Esophagus muscularis mucosa (tissue), 4 donors: ENCODE results near the gene JPT1. TPM values are rescaled to one million over a fixed set of nuclear protein-coding genes. Genes with fewer than 3 reads are reported as not detected.

Experiments used
- DNase-seq: peaks from one replicate; pipeline ENCODE4 v3.0.0-alpha.2; 2017; ENCODE audit errors: extremely low spot score
- H3K27ac ChIP-seq, 4 donors: fragments of 200-600 bp; sonication (generic); replicated peaks in 1 of 4; 1 replicate in 3 of 4; 2 replicates in 1 of 4; pipeline ENCODE4 v1.5.1; 2016 to 2019; ENCODE audit warnings: mild to moderate bottlenecking in 1 of 4
- H3K27me3 ChIP-seq, 4 donors: fragments of 200-600 bp; sonication (generic); one replicate each; pipeline versions ENCODE4 v1.5.1 to v1.6.0; 2016 to 2019
- H3K36me3 ChIP-seq, 4 donors: fragments of 200-600 bp; sonication (generic); one replicate each; pipeline ENCODE4 v1.5.1; 2016 to 2019
- H3K4me1 ChIP-seq, 4 donors: fragments of 200-600 bp; sonication (generic); one replicate each; pipeline ENCODE4 v1.5.1; 2016 to 2019
- H3K4me3 ChIP-seq, 4 donors: fragments of 200-600 bp; sonication (generic); 1 replicate in 2 of 4; 2 replicates in 2 of 4; pipeline ENCODE4 v1.5.1; 2016 to 2019; ENCODE audit warnings: mild to moderate bottlenecking in 4 of 4, moderate library complexity in 1 of 4
- H3K9me3 ChIP-seq, 4 donors: fragments of 200-600 bp; sonication (generic); 1 replicate in 3 of 4; 2 replicates in 1 of 4; pipeline ENCODE4 v1.5.1; 2016 to 2019
- EP300 ChIP-seq: sonication (generic); formaldehyde crosslinking; IDR thresholded peaks from one replicate; pipeline ENCODE4 v1.6.1; 2017; ENCODE audit warnings: antibody characterized with exemption
- POLR2A ChIP-seq: fragments of 450-650 bp; IDR thresholded peaks from one replicate; pipeline ENCODE4 v1.6.1; 2017; ENCODE audit warnings: antibody characterized with exemption, moderate library complexity, mild to moderate bottlenecking, low read depth
- POLR2AphosphoS5 ChIP-seq, 2 donors: sonication (generic); formaldehyde crosslinking; IDR thresholded peaks; one replicate each; pipeline ENCODE4 v1.6.1; 2017; ENCODE audit warnings: antibody characterized with exemption in 2 of 2
- WGBS: methylation state at CpG from one replicate; pipeline ENCODE4 v1.1.5; 2018; 5-methylcytosine and 5-hydroxymethylcytosine counted together
- intact Hi-C: fragments of 100-400 bp; cut with DNase I; formaldehyde crosslinking; loops from one replicate; pipeline ENCODE4 v1.15.1; 2023
- total RNA-seq, 4 donors: library from RNA; depleted of rRNA; stranded (reverse); fragments of >200 nt; gene quantifications; one replicate each; pipeline versions ENCODE4 v1.1.0 to v1.2.1, GENCODE V29; 2016
- TF ChIP-seq, protein P1 (sequence below), 3 experiments: fragments of 200-600 bp in 2 of 3; fragments of 450-650 bp in 1 of 3; sonication (generic) in 2 of 3; IDR thresholded peaks; one replicate each; pipeline ENCODE4 v1.5.1; 2017 to 2019; ENCODE audit warnings: antibody characterized with exemption in 3 of 3, mild to moderate bottlenecking in 2 of 3, moderate library complexity in 1 of 3

Gene JPT1
- total RNA-seq, 4 donors from 2014 or later: 5.4 to 24.2 (median 18.4) TPM

- Histone ChIP-seq H3K27ac (no peak overlapping the region), H3K4me1 (peaks cover 23 to 38% (median 26%) of the 10 kb centered on the region in 4 donors), H3K27me3 (no peaks in the 10 kb centered on the region), H3K9me3 (no peaks in the 10 kb centered on the region), H3K4me3 (no peak overlapping the region), H3K36me3 (no peaks in the 10 kb centered on the region)
- intact Hi-C loops: loop anchor here (10.0 kb wide), 1 partner anchor 133 kb away; the partner anchor contains the start of gene HID1
- no peak for TF ChIP-seq POLR2AphosphoS5 (IDR thresholded peaks at IDR 0.05)
- no peak for TF ChIP-seq EP300
- TF ChIP-seq, protein P1, sequence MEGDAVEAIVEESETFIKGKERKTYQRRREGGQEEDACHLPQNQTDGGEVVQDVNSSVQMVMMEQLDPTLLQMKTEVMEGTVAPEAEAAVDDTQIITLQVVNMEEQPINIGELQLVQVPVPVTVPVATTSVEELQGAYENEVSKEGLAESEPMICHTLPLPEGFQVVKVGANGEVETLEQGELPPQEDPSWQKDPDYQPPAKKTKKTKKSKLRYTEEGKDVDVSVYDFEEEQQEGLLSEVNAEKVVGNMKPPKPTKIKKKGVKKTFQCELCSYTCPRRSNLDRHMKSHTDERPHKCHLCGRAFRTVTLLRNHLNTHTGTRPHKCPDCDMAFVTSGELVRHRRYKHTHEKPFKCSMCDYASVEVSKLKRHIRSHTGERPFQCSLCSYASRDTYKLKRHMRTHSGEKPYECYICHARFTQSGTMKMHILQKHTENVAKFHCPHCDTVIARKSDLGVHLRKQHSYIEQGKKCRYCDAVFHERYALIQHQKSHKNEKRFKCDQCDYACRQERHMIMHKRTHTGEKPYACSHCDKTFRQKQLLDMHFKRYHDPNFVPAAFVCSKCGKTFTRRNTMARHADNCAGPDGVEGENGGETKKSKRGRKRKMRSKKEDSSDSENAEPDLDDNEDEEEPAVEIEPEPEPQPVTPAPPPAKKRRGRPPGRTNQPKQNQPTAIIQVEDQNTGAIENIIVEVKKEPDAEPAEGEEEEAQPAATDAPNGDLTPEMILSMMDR (IDR thresholded peaks at IDR 0.05): no peak
- no peak for TF ChIP-seq POLR2A
- 77% methylated on average over 2 of the region's 2 CpGs for WGBS
- DNase-seq: no peak
These were observed 46.1 kb downstream of the JPT1 start for GRCh38 chr17:75108193-75108592.

DNA sequence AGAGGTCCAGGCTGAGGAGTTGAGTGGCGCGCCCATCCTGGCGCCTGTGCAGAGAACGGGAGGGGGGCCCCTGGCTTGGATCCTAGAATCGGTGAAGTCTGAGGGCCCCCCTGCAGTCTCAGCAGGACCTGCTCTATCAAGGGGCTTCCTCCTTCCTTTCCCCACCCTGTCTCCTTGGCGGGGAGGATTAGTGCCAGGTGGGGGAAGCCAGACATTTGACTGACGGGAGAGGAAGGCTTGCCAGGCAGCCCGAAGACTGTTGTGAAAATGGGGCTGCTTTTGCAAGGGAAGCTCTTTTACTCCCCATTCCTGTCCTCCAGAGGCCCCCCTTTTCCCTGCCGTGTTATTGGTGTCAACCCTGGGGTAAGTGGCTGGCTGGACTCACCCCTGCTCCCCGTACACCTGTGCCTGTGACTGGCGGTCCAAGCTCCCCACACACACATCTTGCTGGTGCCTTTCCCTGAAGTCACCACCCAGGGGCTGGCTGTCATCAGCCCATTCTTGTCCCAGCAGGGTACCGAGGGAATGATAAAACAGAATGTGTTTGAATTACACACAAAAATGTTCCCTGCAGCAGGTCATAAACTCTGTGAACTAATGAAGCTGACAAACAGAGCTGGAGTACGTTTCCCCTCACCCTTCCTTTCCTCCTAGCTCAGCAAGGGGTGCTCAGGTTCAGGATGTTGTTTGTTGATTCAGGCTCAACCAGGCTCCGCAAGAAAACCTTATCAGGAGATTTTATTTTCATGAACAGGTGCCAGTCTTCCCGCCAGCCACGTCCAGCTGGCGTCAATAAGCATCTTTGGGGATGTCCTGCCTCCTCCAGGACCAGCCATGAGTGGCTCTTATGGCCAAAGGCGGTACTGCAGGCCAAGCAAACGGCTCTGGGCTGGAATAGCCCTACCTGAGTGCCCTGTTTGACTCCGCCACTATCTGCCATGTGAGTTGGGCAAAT is 48.9 kb downstream of the JPT1 start:
- H3K9me3 ChIP-seq: no peaks in the 10 kb centered on the region
- no peak overlapping the region for H3K27ac ChIP-seq
- TF ChIP-seq, protein P1 (IDR thresholded peaks at IDR 0.05): peak; percentile 49 to 78 (median 54)
- TF ChIP-seq EP300: no peak
- no peak overlapping the region for H3K4me3 ChIP-seq
- no peak for DNase-seq
- peaks cover 0 to 5% (median 4%) of the 10 kb centered on the region in 4 donors for H3K36me3 ChIP-seq
- WGBS: 71% methylated on average over 20 of the region's 20 CpGs
- intact Hi-C loops: loop anchor here (10.0 kb wide), 1 partner anchor 131 kb away; the partner anchor contains the start of gene HID1
- H3K27me3 ChIP-seq: no peaks in the 10 kb centered on the region
- H3K4me1 ChIP-seq: peaks cover 10 to 22% (median 11%) of the 10 kb centered on the region in 4 donors

GRCh38 chr17:75103601-75104554 is 50.4 kb downstream of the JPT1 start:
- no peaks in the 10 kb centered on the region for H3K9me3 ChIP-seq
- TF ChIP-seq, protein P1 (IDR thresholded peaks at IDR 0.05): no peak
- TF ChIP-seq POLR2A (no peak), EP300 (no peak), POLR2AphosphoS5 (IDR thresholded peaks at IDR 0.05) (no peak)
- H3K27me3 ChIP-seq: no peaks in the 10 kb centered on the region
- no peak for DNase-seq
- peaks cover 0 to 17% (median 11%) of the 10 kb centered on the region in 4 donors for H3K36me3 ChIP-seq
- peaks cover under 1 to 10% (median 2%) of the 10 kb centered on the region in 4 donors for H3K4me1 ChIP-seq
- no peak overlapping the region for H3K27ac ChIP-seq
- 81% methylated on average over 12 of the region's 14 CpGs for WGBS
- no peak overlapping the region for H3K4me3 ChIP-seq
- intact Hi-C loops: loop anchor here (10.0 kb wide), 1 partner anchor 129 kb away; the partner anchor contains the start of gene HID1

DNA sequence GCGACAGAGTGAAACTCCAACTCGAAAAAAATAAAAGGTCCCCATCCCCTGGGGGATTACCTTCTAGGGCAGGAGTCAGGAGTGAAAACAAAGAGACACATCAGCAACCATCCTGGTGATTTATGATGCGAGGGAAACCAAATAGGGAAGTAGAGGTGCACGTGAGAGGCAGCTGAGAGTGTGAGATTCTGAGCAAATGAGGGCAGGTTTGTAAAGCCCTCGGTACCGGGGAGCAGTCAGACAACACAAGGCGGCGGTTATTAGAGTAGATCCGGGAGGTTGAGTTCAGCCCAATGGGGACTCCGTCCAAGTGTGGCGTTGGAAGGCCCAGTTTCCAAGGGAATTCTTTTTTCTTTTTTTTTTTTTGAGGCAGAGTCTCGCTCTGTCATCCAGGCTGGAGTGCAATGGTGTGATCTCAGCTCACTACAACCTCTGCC is 51.9 kb downstream of the JPT1 start:
- Histone ChIP-seq H3K4me1 (peaks cover 0 to 7% (median 0%) of the 10 kb centered on the region in 4 donors), H3K27ac (no peak overlapping the region), H3K27me3 (no peaks in the 10 kb centered on the region), H3K9me3 (no peaks in the 10 kb centered on the region), H3K4me3 (no peak overlapping the region), H3K36me3 (peaks cover 0 to 17% (median 12%) of the 10 kb centered on the region in 4 donors)
- WGBS: 69% methylated on average over 12 of the region's 12 CpGs
- intact Hi-C loops: loop anchor here (10.0 kb wide), 1 partner anchor 128 kb away; the partner anchor contains the start of gene HID1
- TF ChIP-seq EP300 (no peak), POLR2AphosphoS5 (IDR thresholded peaks at IDR 0.05) (no peak), POLR2A (no peak)
- TF ChIP-seq, protein P1 (IDR thresholded peaks at IDR 0.05): no peak
- DNase-seq: no peak
